Measurements from ENCODE around the gene CIAO2A.
"Not testable (repeated sequence)": the region's sequence is repeated elsewhere in the genome, so short reads cannot be mapped to it uniquely, and the experiment has no call there.

DNA sequence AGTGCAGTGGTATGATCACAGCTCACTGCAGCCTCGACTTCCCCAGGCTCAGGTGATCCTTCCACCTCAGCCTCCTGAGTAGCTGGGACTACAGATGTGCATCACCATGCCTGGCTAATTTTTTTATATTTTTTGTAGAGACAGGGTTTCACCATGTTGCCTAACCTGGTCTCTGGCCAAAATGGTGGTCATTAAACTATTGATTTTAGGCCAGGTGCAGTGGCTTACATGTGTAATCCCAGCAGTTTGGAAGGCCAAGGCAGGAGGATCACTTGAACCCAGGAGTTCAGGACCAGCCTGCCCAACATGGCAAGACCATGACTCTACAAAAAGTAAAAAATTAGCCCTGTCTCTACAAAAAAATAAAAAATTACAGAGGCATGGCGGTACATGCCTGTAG lies 26.7 kb upstream of the CIAO2A start:
- TF ChIP-seq, protein P1, sequence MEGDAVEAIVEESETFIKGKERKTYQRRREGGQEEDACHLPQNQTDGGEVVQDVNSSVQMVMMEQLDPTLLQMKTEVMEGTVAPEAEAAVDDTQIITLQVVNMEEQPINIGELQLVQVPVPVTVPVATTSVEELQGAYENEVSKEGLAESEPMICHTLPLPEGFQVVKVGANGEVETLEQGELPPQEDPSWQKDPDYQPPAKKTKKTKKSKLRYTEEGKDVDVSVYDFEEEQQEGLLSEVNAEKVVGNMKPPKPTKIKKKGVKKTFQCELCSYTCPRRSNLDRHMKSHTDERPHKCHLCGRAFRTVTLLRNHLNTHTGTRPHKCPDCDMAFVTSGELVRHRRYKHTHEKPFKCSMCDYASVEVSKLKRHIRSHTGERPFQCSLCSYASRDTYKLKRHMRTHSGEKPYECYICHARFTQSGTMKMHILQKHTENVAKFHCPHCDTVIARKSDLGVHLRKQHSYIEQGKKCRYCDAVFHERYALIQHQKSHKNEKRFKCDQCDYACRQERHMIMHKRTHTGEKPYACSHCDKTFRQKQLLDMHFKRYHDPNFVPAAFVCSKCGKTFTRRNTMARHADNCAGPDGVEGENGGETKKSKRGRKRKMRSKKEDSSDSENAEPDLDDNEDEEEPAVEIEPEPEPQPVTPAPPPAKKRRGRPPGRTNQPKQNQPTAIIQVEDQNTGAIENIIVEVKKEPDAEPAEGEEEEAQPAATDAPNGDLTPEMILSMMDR (IDR thresholded peaks at IDR 0.05 in 8 of 11, conservative IDR thresholded peaks at IDR 0.05 in 3 of 11): not testable (repeated sequence)
- not testable (repeated sequence) for TF ChIP-seq POLR2AphosphoS5 (IDR thresholded peaks at IDR 0.05)

Data from spleen (tissue), 7 donors.